HL-60 (cell line): Measurements from ENCODE around the gene GPATCH8.

ENCODE experiments used
- DNase-seq, 2 experiments: peaks; one replicate each; pipeline ENCODE4 v3.0.0-alpha.2; 2010 to 2020; ENCODE audit warnings: low read depth in 1 of 2, low spot score in 1 of 2
- H3K27ac ChIP-seq: fragments of 250-450 bp; sonication (Bioruptor Pico); replicated peaks from 2 replicates; pipeline ENCODE4 v1.5.1; 2020; ENCODE audit warnings: mild to moderate bottlenecking, moderate library complexity
- H3K27me3 ChIP-seq: fragments of 250-450 bp; sonication (Bioruptor Pico); 2 replicates; pipeline ENCODE4 v1.5.1; 2021; ENCODE audit warnings: mild to moderate bottlenecking, moderate library complexity; ENCODE audit not compliant: insufficient read depth, poor library complexity, severe bottlenecking
- H3K4me3 ChIP-seq: replicated peaks from 2 replicates; pipeline ENCODE4 v1.5.1; 2011; ENCODE audit warnings: mild to moderate bottlenecking, control low read depth, low read length; ENCODE audit not compliant: insufficient read depth
- GABPA ChIP-seq: IDR thresholded peaks from 2 replicates; pipeline ENCODE4 v1.6.1; 2012; ENCODE audit warnings: low read depth
- POLR2AphosphoS5 ChIP-seq: IDR thresholded peaks from 2 replicates; pipeline ENCODE4 v1.6.1; 2012; ENCODE audit warnings: low read depth
- SPI1 ChIP-seq: IDR thresholded peaks from 2 replicates; pipeline ENCODE4 v1.6.1; 2012; ENCODE audit warnings: low read depth, mild to moderate bottlenecking, borderline replicate concordance
- TF ChIP-seq, protein P1 (sequence below): IDR thresholded peaks from 2 replicates; pipeline ENCODE4 v1.6.1; 2012; ENCODE audit warnings: low read depth; ENCODE audit not compliant: insufficient replicate concordance
- TF ChIP-seq, protein P2 (sequence below): IDR thresholded peaks from one replicate; pipeline ENCODE4 v1.5.1; 2011; ENCODE audit warnings: low read length, control low read depth, inconsistent platforms; ENCODE audit not compliant: insufficient read depth

Gene GPATCH8

DNA sequence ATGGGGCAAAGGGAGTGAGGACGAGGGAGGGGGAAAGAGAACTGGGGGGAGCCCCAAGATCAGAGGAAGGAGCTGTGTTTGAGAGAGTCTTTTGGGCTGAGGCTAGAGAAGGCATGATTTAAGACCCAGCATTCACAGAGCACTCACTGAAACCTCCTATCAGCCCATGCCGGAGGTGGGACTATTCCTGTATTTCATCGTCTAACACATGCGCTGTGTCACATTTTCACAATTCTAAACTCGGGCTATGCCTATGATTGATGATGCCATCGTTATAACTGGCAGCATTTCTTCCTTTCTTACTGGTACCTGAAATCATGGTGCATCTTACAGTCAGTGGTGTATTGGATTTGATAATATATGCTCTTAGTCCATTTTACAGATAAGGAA, 143.1 kb downstream of the GPATCH8 start:
- H3K4me3 ChIP-seq, result no peak overlapping the region
- no peak overlapping the region for H3K27ac ChIP-seq
- H3K27me3 ChIP-seq, result peaks cover 37% of the 10 kb centered on the region
- no peak for TF ChIP-seq SPI1
- no peak for TF ChIP-seq GABPA
- TF ChIP-seq, protein P1, sequence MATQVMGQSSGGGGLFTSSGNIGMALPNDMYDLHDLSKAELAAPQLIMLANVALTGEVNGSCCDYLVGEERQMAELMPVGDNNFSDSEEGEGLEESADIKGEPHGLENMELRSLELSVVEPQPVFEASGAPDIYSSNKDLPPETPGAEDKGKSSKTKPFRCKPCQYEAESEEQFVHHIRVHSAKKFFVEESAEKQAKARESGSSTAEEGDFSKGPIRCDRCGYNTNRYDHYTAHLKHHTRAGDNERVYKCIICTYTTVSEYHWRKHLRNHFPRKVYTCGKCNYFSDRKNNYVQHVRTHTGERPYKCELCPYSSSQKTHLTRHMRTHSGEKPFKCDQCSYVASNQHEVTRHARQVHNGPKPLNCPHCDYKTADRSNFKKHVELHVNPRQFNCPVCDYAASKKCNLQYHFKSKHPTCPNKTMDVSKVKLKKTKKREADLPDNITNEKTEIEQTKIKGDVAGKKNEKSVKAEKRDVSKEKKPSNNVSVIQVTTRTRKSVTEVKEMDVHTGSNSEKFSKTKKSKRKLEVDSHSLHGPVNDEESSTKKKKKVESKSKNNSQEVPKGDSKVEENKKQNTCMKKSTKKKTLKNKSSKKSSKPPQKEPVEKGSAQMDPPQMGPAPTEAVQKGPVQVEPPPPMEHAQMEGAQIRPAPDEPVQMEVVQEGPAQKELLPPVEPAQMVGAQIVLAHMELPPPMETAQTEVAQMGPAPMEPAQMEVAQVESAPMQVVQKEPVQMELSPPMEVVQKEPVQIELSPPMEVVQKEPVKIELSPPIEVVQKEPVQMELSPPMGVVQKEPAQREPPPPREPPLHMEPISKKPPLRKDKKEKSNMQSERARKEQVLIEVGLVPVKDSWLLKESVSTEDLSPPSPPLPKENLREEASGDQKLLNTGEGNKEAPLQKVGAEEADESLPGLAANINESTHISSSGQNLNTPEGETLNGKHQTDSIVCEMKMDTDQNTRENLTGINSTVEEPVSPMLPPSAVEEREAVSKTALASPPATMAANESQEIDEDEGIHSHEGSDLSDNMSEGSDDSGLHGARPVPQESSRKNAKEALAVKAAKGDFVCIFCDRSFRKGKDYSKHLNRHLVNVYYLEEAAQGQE, result no peak
- TF ChIP-seq POLR2AphosphoS5, result no peak
- TF ChIP-seq, protein P2, sequence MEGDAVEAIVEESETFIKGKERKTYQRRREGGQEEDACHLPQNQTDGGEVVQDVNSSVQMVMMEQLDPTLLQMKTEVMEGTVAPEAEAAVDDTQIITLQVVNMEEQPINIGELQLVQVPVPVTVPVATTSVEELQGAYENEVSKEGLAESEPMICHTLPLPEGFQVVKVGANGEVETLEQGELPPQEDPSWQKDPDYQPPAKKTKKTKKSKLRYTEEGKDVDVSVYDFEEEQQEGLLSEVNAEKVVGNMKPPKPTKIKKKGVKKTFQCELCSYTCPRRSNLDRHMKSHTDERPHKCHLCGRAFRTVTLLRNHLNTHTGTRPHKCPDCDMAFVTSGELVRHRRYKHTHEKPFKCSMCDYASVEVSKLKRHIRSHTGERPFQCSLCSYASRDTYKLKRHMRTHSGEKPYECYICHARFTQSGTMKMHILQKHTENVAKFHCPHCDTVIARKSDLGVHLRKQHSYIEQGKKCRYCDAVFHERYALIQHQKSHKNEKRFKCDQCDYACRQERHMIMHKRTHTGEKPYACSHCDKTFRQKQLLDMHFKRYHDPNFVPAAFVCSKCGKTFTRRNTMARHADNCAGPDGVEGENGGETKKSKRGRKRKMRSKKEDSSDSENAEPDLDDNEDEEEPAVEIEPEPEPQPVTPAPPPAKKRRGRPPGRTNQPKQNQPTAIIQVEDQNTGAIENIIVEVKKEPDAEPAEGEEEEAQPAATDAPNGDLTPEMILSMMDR, result no peak
- DNase-seq, result no peak

DNA sequence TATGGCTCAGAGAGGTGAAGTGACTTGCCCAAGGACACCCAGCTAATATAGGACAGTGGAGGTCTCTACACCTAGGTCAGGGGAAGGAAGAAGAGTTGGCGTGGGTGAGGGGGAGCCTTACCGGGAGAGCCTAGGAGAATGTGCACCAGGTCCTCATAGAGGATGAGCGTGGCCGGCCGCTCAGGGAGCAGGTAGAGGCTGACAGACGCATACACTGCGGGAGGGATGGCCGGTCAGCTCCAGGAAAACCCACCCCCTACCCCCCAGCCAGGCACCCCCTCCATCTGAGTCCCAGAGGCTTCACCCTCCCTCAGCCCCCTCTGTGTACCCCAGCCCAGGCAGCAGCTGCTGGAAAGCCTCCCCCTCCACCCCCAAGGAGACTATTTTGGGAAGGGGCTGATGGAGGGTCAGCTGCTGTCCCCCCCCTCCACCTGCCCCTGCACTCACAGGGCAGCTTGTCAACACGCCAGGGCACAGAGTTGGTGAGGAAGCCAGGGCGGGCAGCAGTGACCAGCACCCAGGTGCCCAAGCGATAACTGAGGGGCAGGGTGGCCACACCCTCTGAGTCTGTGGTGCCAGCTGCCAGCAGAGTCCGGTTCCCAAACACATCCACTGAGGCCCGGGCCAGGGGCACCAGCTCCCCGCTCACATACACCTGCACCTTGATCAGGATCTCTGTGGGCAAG, 143.6 kb downstream of the GPATCH8 start:
- DNase-seq, result no peak
- Histone ChIP-seq H3K4me3 (no peak overlapping the region), H3K27me3 (peaks cover 39% of the 10 kb centered on the region), H3K27ac (no peak overlapping the region)
- TF ChIP-seq, protein P2, result no peak
- no peak for TF ChIP-seq SPI1
- TF ChIP-seq, protein P1, result no peak
- no peak for TF ChIP-seq GABPA
- TF ChIP-seq POLR2AphosphoS5, result no peak

DNA sequence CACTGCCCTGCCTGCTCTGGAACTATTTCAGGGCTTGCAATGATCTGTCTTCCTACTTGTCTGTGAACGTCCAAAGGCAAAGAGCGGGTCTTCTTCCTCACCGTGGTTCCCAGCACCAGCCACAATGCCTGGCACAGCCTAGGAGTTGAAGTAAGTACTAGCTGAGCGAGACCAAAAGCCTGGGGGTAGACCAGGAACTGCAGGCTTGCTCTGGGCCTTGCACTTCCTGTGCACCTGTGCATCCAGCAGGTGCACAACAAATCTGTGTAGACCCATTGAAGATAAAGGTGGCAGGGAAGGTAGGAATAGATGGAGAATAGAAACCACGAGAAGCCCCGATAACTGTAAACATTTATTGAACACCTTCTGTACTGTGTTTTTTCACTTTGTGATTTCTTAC, 144.2 kb downstream of the GPATCH8 start:
- Histone ChIP-seq H3K27ac (no peak overlapping the region), H3K27me3 (peaks cover 39% of the 10 kb centered on the region), H3K4me3 (no peak overlapping the region)
- no peak for DNase-seq
- TF ChIP-seq SPI1, result no peak
- TF ChIP-seq, protein P2, result no peak

DNA sequence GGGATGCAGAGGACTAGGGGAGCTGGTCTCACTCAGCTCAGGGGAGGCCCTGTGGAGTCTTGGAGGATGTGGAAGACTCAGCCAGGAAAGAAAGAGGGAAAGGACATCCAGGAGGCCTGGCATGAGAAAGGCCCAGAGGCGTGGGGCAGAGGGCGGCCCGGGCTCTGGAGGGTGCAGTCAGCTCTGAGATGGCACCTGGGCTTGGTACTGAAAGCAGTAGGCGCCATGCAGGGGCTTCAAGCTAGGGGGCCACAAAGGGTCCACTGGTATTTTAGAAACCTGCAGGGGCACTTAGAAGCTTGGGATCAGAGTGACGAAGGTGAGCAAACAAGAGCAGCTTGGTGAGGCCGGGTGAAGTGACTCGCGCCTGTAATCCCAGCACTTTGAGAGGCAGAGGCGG, 145.1 kb downstream of the GPATCH8 start:
- no peak for DNase-seq
- Histone ChIP-seq H3K27ac (no peak overlapping the region), H3K4me3 (no peak overlapping the region), H3K27me3 (peaks cover 39% of the 10 kb centered on the region)
- TF ChIP-seq SPI1 (no peak), POLR2AphosphoS5 (no peak), GABPA (no peak)
- TF ChIP-seq, protein P1, result no peak
- TF ChIP-seq, protein P2, result no peak
